8988T (cell line): ENCODE measurements around the gene TUBA4B.

Source experiments
- DNase-seq: peaks from one replicate; pipeline ENCODE4 v3.0.0; 2011

The TUBA4B gene

DNA sequence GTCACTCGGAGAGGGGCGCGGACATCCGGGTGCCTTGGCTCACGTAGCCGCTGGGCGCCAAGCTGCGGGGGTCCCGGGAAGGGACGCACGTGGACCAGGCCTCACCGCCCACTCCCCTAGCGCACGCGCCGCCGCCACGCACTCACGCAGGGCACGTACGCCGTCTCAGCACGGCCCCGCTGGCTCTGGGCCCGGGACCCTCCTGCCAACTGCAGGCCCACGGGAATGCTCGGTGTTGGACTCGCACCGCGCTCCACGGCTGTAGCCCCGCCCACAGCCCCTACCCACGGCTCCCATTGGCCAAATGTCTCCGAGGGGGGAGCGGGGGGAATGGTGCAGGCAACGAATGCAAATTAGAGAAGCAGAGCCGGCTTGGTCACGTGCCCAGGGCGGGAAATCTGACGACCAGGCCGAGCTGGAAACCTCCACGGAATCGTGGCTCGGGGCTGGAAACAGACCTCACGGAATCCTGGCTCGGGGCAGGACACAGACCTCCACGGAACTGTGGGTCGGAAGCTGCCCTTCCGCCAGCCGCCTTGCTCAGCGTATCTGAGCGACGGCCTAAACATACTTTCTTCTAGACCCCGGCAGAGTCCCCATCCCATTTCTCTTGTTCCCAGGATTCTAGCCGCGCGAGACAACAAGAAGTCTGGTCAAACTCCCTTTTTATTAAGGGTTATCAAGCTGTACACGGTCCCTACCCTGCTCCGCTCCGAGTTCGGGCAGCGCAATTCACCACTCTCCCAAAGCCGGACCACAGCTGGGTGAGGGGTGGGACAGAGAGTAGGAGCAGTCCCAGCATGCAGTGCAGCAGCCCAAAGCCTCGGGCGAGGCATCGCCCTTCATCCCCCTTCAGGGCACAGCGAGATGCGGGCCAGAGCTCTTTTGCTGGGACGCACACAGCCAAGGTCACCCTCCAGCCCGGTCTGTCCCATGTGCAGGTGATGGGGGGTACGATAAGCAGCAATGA is 34.0 kb upstream of the TUBA4B start, which contains the start of gene ABCB6:
Gene ABCB6 (minus strand): TSS at position 227 of the 970 bp plus-strand sequence. CDS start 285 bp downstream, outside the sequence.
- DNase-seq, result peak; percentile 89

DNA sequence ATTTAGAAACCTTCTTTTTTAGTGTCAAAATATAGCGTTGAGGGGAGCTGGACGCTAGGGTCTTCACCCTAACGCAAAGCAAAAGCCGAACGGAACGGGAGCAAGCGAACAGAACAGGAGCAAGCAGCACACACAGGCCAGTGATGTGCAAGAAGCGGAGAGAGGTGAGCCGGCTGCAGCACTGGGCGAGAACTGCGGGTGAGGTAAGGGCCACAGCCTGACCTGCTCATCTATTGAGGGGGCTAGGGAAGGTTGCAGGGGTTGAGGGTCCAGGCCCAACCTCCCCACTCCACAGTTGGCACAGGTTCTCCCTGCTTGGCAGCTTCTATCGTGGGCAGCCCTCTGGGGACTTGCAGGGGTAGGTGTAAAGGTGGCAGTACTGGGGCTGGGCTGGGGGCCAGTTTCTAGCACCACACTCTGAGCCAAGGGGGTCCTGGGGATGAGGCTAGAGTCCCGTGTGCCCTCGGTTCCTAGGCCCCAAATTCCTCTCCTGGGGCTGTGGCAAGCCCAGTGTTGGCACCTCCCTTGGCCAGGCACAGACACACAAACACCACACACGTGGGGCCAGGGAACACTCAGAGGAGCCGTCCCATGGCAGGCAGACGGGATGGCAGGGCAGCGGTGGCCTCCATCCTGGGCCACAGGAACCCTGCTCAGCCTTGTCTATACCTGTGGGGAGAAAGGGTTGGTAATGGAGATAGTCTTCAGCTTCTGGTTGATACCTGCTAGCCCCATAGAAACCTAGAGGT is 33.1 kb upstream of the TUBA4B start:
- no peak for DNase-seq

DNA sequence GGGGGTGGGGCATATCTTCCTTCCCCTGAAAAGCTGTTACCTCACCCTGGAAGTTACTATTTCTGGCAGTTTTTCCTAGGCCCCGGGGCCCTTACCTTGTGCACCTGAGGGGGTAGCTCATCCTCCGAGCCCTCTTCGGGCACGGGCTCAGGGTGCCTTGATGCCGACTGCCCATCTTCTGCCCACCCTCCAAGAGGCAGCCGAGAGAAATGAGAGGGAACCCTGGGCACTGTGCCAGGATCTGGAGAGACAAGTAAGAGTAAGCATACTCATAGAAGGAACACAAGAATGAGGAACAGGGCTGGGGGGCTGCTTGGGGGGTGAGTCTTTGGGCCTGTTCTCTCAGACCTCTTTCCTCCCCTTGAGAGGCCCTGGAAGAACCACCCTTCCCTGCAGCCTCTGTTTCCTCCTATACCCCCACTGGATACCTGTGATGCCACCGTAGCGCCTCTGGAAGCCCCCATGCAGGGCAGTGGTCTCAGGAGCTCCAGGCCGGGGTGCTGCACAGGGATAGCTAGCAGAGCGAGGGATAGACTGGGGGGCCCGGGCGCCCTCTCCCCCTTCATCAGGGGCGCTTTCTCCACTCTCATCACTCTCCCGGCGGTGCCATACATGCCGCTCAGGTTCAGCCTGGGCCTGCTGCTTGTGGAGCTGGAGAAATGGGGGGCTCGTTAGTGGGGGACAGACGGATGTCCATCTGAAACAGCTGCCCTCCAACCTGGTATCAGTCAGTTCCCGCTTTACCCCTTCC is 32.2 kb upstream of the TUBA4B start:
- DNase-seq, result no peak

GRCh38 chr2:219221957-219222518 is 31.0 kb upstream of the TUBA4B start:
- no peak for DNase-seq

- no peak for DNase-seq
Measured at GRCh38 chr2:219223831-219224610, 29.0 kb upstream of the TUBA4B start.

DNA sequence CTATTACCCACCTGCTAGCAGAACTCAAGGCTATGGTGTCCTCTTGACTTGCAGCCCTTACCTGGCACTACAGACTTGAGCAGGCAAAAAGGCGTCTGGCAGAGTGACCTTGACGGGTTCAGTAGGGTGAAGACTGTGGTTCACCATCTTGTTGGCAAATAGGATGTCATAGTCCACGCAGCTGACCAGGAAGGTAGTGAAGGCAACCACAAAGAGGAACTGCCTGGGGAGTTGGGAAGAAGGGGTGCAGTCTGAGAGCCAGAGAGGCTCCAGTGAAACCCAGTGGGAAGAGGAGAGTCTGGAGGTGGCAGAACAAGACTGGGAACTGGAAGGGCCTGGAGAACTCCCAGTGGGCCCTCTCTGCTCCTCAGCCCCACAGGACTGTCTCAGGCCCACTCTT is 27.7 kb upstream of the TUBA4B start:
- DNase-seq, result no peak

DNA sequence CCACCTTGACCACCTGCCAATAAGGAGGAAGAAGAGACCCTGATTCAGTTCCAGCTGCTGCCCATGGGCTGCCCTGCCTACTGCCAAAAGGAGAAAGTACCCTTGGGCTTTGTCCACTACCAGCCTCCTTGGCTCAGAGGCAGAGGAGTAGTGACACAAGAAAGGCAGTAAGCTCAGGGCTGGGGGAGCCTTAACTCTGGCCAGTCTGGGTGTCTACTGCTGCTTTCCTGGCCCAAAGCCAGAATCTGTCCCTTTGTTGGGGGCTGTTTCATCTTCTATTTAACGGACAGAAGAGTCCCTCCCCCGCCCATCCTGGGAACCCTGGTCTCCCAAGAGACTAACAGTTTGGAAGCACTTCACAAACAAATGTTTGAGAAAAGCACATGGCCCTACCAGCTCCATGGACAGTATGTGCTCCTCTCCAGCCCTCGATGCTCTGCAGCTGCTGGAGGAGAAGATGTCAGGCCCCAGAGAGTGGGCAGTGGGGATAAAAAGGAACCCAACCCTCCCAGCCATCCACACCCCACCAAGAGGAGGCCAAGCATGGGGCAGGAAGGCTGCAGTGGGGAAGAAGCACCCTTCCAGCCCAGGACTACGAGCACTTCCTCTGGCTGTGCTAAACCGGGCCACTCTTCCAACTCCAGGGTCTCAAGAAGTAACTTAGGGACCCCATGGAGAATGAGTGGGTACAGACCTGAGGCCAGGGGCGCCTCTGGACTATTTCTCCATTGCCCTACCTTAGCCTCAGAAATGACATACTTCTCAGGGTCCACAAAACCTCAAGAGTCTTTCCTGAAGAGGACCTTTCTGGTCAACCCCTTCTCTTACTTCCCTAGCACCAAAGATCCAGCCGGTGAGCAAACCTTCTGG is 24.8 kb upstream of the TUBA4B start:
- DNase-seq, result no peak

DNA sequence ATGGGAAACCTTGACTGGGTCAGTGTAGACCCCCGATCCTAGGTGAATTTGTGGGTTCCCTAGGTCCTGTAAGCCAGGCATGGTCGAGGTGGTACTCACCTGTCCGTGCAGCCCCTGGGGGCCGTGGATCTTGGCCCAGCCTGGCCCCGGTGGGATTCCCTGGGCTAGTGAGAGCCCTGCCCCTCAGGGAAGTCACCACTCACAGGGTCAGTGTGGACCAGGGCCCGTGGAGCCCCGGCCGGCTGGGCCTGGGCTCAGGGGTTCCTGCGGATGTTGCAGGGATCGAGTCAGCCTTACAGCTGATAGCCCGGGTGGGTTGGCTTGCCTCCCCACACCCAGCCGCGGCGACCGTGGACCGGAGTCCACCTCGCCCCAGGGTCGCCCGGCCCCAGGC is 24.1 kb upstream of the TUBA4B start:
- DNase-seq, result no peak

DNA sequence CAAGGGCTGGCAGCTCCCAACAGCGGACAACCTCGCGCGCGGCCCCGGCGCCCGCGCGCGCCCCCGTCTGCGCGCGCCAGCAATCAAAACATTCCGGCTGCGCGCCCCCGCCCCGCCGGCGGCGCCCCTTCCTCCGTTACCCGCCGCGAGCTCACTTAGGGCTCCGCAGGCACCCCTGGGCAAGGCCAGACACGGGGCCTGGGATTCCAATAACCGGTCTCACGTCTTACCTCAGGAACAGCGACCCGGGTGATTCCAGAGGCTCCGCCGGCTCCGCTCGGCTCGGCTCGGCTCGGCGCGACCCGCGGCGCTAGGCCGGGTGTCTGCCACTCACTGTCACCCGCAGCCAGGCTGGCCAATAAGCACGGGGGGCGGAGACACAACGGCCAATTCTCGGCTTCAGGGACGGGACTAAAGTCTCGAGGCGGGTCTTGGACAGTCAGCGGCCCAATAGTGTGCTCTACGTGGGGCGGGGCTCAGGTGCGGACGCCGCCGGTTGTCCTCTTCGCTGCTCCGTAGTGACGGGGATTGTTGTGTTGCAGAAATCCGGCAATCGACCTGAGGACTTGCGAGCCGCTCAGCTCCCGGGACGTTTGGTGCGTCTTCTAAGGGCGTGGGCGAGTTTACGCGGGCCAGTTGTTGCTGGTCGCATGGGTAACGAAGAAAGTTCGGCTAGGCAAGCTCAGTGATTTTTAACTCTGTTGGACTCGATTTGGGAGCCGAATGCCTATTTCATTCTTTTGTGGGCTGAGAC is 23.6 kb upstream of the TUBA4B start, which contains the start of the genes ANKZF1 and ATG9A:
Gene ANKZF1 (plus strand): TSS at position 502 of the 754 bp plus-strand sequence. CDS start 452 bp downstream, outside the sequence.
Gene ATG9A (minus strand): TSS at position 332 of the 754 bp plus-strand sequence. CDS start 1,612 bp downstream, outside the sequence.
- peak; percentile 99 for DNase-seq

DNA sequence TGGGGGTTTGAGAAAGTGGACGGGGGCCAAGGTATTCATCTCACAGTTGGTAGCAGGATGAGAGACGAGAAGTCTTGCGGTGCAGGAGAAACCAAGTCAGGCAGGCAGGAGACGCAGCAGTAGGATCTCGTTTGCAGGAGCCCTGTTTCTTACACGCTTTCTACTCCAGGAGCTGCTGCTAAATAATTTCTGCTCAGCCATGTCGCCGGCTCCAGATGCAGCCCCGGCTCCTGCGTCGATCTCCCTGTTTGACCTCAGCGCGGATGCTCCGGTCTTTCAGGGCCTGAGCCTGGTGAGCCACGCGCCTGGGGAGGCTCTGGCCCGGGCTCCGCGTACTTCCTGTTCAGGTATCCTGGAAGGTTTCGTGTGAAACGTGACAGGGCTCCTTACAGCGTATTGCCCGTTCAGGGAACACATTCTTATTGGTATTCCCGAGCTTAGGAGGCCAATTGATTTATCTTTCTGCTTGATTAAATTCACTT is 22.9 kb upstream of the TUBA4B start:
- peak; percentile 60 for DNase-seq

GRCh38 chr2:219234331-219234730 is 18.7 kb upstream of the TUBA4B start:
- DNase-seq, result no peak

GRCh38 chr2:219243291-219243761 is 9.7 kb upstream of the TUBA4B start:
- no peak for DNase-seq

DNA sequence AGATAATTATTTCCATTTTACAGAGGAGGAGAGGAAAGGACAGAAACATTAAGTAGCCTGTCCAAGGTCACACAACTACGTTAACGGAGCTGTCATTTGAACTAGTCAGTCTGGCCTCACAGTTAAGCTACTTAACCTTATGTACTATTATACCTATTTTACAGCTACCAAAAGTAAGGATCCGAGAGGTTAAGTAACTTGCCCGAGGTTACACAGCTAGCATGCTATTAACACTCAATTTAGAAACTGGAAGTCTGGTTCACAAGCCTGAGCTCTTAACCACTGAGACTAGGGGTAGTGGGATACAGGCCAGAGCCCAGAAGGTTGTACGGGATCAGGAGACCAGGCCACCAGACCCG is 8.3 kb upstream of the TUBA4B start:
- no peak for DNase-seq

DNA sequence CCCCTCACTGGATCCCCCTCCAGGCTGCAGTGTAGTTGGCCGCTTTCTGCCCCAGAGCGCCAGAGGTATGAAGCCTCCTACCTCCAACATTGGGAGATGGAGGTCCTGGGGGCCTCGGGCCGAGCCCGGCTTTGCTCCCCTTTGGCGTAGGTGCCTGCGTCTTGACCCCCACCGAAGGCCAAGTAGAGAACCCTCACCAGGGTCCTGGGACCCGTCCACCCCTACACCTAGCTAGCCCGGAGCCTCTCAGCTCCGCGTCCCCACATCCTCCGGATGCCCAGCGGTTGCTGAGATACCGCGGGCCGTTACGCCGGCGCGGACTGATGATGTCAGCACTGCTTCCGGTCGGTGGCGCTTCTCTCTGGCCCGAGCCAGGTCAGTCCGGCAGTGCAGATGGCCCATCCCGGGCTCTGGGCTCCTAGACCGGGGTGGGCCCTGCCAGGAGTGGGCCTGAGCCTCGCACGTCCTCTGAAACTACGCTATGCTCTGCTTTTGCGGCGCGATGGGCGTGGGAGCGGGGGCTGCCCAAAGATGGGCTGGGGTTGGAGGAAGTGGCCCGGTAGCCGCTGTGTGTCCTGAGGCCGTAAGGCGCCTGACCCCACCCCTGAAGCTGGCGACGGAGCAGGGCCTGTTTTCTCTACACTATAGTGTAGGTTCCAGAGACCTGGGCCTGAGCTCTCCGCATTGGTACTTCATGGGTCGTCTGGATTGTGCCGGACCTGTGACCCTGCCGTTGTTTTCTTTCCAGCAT is 7.7 kb upstream of the TUBA4B start, which contains the start of the genes GLB1L and STK16:
Gene GLB1L (minus strand): TSS at position 297 of the 751 bp plus-strand sequence. CDS start 1,871 bp downstream, outside the sequence.
Gene STK16 (plus strand): TSS at position 332 of the 751 bp plus-strand sequence. CDS start 521 bp downstream, outside the sequence.
- DNase-seq, result peak; percentile 98

- no peak for DNase-seq
Measured at GRCh38 chr2:219245899-219246230, 7.2 kb upstream of the TUBA4B start.

DNA sequence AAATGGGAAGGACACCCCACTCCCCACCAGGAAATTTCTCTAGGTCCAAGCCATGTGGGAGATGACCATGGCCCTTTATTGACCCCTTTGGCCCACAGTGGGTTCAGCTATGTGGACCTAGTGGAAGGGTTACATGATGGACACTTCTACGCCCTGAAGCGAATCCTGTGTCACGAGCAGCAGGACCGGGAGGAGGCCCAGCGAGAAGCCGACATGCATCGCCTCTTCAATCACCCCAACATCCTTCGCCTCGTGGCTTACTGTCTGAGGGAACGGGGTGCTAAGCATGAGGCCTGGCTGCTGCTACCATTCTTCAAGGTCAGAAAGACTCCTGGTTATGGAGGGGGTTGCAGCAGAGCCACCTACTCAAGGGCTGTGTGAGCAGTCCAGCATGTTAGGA is 6.5 kb upstream of the TUBA4B start:
- DNase-seq, result no peak

DNA sequence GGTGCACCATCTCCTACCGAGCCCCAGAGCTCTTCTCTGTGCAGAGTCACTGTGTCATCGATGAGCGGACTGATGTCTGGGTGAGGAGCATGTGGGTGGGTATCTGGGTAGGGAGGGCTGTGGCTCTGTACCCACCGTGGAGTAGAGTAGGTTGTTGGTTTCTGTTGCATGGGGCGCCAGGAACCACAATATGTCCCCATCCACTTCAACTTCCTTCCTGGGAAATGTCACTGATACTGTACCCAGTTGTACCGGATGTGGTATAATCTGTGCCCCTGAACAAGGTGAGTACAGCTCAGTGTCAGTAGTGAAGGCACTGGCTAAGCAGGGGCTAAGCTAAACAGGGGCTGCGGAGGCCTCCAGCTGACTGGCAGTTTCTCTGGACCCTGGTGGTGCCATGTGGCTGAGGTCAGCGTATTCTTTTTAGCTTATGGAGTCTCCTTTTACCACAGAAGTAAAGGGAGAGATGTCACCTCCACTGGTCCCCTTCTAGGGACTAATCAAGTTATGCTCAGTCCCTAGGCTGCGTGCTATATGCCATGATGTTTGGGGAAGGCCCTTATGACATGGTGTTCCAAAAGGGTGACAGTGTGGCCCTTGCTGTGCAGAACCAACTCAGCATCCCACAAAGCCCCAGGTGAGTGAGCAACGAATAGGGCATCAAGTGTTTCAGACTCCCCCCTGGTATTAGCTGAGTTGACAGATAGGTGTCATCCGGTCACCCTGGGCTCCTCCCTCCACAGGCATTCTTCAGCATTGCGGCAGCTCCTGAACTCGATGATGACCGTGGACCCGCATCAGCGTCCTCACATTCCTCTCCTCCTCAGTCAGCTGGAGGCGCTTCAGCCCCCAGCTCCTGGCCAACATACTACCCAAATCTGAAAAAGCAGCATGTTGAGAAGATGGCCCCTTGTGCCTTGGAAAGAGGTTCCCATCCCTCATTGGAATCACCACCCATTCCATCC is 5.1 kb upstream of the TUBA4B start:
- DNase-seq, result no peak
